Activated T-helper 9 cell treated with anti-CD3 and anti-CD28 coated beads, Interleukin-2, amount 50 U/mL, for 16 hours (primary cell): ENCODE measurements around the gene JAM3.
"Not testable (repeated sequence)": the region's sequence is repeated elsewhere in the genome, so short reads cannot be mapped to it uniquely, and the experiment has no call there.

Experiments
- DNase-seq: peaks from one replicate; pipeline ENCODE4 v3.0.0-alpha.2; 2020; ENCODE audit warnings: low read depth

The JAM3 gene

GRCh38 chr11:134188092-134188491 is 119.2 kb downstream of the JAM3 start:
- DNase-seq: not testable (repeated sequence)

DNA sequence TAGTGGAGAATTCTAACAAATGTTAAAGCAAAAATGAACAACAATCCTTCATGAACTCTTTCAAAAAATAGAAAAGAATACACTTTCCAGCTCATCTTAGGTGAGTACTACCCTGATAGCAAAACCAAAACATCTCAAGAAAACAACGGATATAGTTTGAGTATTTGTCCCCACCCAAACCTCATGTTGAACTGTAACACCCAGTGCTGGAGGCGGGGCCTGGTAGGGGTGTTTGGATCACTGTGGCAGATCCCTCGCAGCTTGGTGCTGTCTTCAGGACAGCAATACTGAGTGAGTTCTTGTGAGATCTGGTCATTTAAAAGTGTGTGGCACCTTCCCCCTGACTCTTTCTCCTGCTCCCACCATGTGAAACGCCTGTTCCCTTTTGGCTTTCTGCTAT is 127.9 kb downstream of the JAM3 start:
- no peak for DNase-seq

- no peak for DNase-seq
Observed at GRCh38 chr11:134199531-134199930, 130.7 kb downstream of the JAM3 start.

GRCh38 chr11:134200688-134201087 is 131.8 kb downstream of the JAM3 start:
- DNase-seq: no peak
